H9 (cell line): ENCODE measurements around the gene HDHD3. TPM values are rescaled to one million over a fixed set of nuclear protein-coding genes. Genes with fewer than 3 reads are reported as not detected.

ENCODE experiments used
- DNase-seq: peaks from one replicate; pipeline ENCODE4 v3.0.0-alpha.2; 2017
- H2AFZ ChIP-seq: one replicate; pipeline ENCODE4 v1.6.1; 2013; ENCODE audit warnings: mild to moderate bottlenecking, low read length, control low read depth, moderate library complexity
- H2AK5ac ChIP-seq: 2 replicates; pipeline ENCODE4 v1.6.1; 2013; ENCODE audit warnings: low read length, control low read depth, mixed read lengths; ENCODE audit not compliant: insufficient read length
- H2BK120ac ChIP-seq: one replicate; pipeline ENCODE4 v1.6.1; 2013; ENCODE audit warnings: low read depth, mild to moderate bottlenecking, low read length, control low read depth, inconsistent platforms; ENCODE audit not compliant: poor library complexity, severe bottlenecking
- H2BK12ac ChIP-seq: 2 replicates; pipeline ENCODE4 v1.6.1; 2013; ENCODE audit warnings: low read length, control low read depth, mixed read lengths, low read depth; ENCODE audit not compliant: insufficient read length
- H2BK15ac ChIP-seq: 2 replicates; pipeline ENCODE4 v1.6.1; 2013; ENCODE audit warnings: low read depth, low read length, control low read depth
- H2BK20ac ChIP-seq: one replicate; pipeline ENCODE4 v1.6.1; 2013; ENCODE audit warnings: low read depth, mild to moderate bottlenecking, low read length, control low read depth, inconsistent platforms; ENCODE audit not compliant: poor library complexity, severe bottlenecking
- H2BK5ac ChIP-seq: 2 replicates; pipeline ENCODE4 v1.6.1; 2013; ENCODE audit warnings: low read length, control low read depth, mixed read lengths; ENCODE audit not compliant: insufficient read length
- H3K14ac ChIP-seq: 2 replicates; pipeline ENCODE4 v1.6.1; 2013; ENCODE audit warnings: low read length, control low read depth; ENCODE audit not compliant: insufficient read depth
- H3K18ac ChIP-seq: 2 replicates; pipeline ENCODE4 v1.6.1; 2013; ENCODE audit warnings: low read depth, mild to moderate bottlenecking, mixed read lengths, low read length, control low read depth; ENCODE audit not compliant: insufficient read length
- H3K23ac ChIP-seq: 2 replicates; pipeline ENCODE4 v1.6.1; 2013; ENCODE audit warnings: low read length, control low read depth, mixed read lengths, low read depth; ENCODE audit not compliant: insufficient read length
- H3K23me2 ChIP-seq: 2 replicates; pipeline ENCODE4 v1.6.1; 2013; ENCODE audit warnings: low read depth, mild to moderate bottlenecking, mixed read lengths, low read length, control low read depth; ENCODE audit not compliant: insufficient read length, poor library complexity, severe bottlenecking
- H3K27ac ChIP-seq: 2 replicates; pipeline ENCODE4 v1.5.1; 2013; ENCODE audit warnings: low read length, control low read depth, mixed read lengths, low read depth; ENCODE audit not compliant: insufficient read length
- H3K27me3 ChIP-seq: 2 replicates; pipeline ENCODE4 v1.6.1; 2013; ENCODE audit warnings: low read length, control low read depth, inconsistent platforms; ENCODE audit not compliant: insufficient read depth
- H3K4ac ChIP-seq: 2 replicates; pipeline ENCODE4 v1.6.1; 2013; ENCODE audit warnings: low read depth, mild to moderate bottlenecking, control low read depth, inconsistent platforms, low read length, moderate library complexity
- H3K4me1 ChIP-seq: 2 replicates; pipeline ENCODE4 v1.6.1; 2013; ENCODE audit warnings: low read length, control low read depth, inconsistent platforms; ENCODE audit not compliant: insufficient read depth
- H3K4me2 ChIP-seq: 2 replicates; pipeline ENCODE4 v1.6.1; 2013; ENCODE audit warnings: low read length, control low read depth, mixed read lengths; ENCODE audit not compliant: insufficient read length, insufficient read depth
- H3K56ac ChIP-seq: 2 replicates; pipeline ENCODE4 v1.6.1; 2013; ENCODE audit warnings: low read depth, mild to moderate bottlenecking, mixed read lengths, low read length, control low read depth; ENCODE audit not compliant: insufficient read length
- H3K79me1 ChIP-seq: 2 replicates; pipeline ENCODE4 v1.6.1; 2013; ENCODE audit warnings: low read depth, mild to moderate bottlenecking, moderate library complexity, low read length, control low read depth, inconsistent platforms; ENCODE audit not compliant: insufficient read depth, poor library complexity, severe bottlenecking
- H3K79me2 ChIP-seq: 2 replicates; pipeline ENCODE4 v1.6.1; 2013; ENCODE audit warnings: low read length, control low read depth, inconsistent platforms; ENCODE audit not compliant: insufficient read depth
- H3K9ac ChIP-seq: 2 replicates; pipeline ENCODE4 v1.6.1; 2013; ENCODE audit warnings: low read length, control low read depth, mixed read lengths; ENCODE audit not compliant: insufficient read length; ENCODE audit errors: extremely low read depth
- H3K9me3 ChIP-seq: one replicate; pipeline ENCODE4 v1.6.1; 2013; ENCODE audit warnings: low read depth, low read length, inconsistent platforms; ENCODE audit not compliant: control insufficient read depth
- H3T11ph ChIP-seq: one replicate; pipeline ENCODE4 v1.6.1; 2013; ENCODE audit warnings: mild to moderate bottlenecking, low read length, control low read depth, inconsistent platforms
- H4K20me1 ChIP-seq: one replicate; pipeline ENCODE4 v1.6.1; 2013; ENCODE audit not compliant: control insufficient read depth, insufficient read length, insufficient read depth
- H4K5ac ChIP-seq: 2 replicates; pipeline ENCODE4 v1.6.1; 2013; ENCODE audit warnings: low read depth, mild to moderate bottlenecking, mixed read lengths, low read length, control low read depth; ENCODE audit not compliant: insufficient read length
- H4K8ac ChIP-seq: replicated peaks from 2 replicates; pipeline ENCODE4 v1.6.1; 2013; ENCODE audit warnings: low read length, control low read depth, mixed read lengths, low read depth; ENCODE audit not compliant: insufficient read length
- H4K91ac ChIP-seq: 2 replicates; pipeline ENCODE4 v1.6.1; 2013; ENCODE audit warnings: low read depth, mild to moderate bottlenecking, moderate library complexity, mixed read lengths, low read length, control low read depth; ENCODE audit not compliant: insufficient read length
- H3K27ac Mint-ChIP-seq, 3 experiments: 2 replicates in 2 of 3; 3 replicates in 1 of 3; pipeline ENCODE4 v1.8.0; 2020 to 2021; ENCODE audit warnings: mixed read lengths in 3 of 3, mild to moderate bottlenecking in 1 of 3, moderate library complexity in 1 of 3
- H3K27me3 Mint-ChIP-seq: 2 replicates; pipeline ENCODE4 v1.8.0; 2021; ENCODE audit warnings: low read depth, mild to moderate bottlenecking, moderate library complexity, mixed read lengths
- H3K36me3 Mint-ChIP-seq, 3 experiments: 2 replicates in 2 of 3; 3 replicates in 1 of 3; pipeline ENCODE4 v1.8.0; 2020 to 2021; ENCODE audit warnings: low read depth in 3 of 3, mixed read lengths in 3 of 3; ENCODE audit not compliant: insufficient read depth in 1 of 3
- H3K4me1 Mint-ChIP-seq, 2 experiments: 2 replicates each; pipeline ENCODE4 v1.8.0; 2020; ENCODE audit warnings: mixed read lengths in 2 of 2
- H3K4me3 Mint-ChIP-seq, 2 experiments: 2 replicates in 1 of 2; 3 replicates in 1 of 2; pipeline ENCODE4 v1.8.0; 2020 to 2021; ENCODE audit warnings: mild to moderate bottlenecking in 2 of 2, mixed read lengths in 2 of 2, moderate library complexity in 1 of 2
- H3K9me3 Mint-ChIP-seq, 2 experiments: 2 replicates in 1 of 2; 3 replicates in 1 of 2; pipeline ENCODE4 v1.8.0; 2020; ENCODE audit warnings: mild to moderate bottlenecking in 2 of 2, mixed read lengths in 2 of 2, moderate library complexity in 1 of 2
- CTCF ChIP-seq: fragments of 200-600 bp; sonication (generic); conservative IDR thresholded peaks from 3 replicates; pipeline ENCODE4 v1.8.0; 2021; ENCODE audit warnings: antibody characterized with exemption, mild to moderate bottlenecking
- WGBS: extraction: QIAGEN DNeasy Blood & Tissue Kit; methylation state at CpG from one replicate; pipeline ENCODE4 v1.1.7; 2013; ENCODE audit warnings: missing lambda C conversion rate, low lambda C conversion rate, mixed read lengths; ENCODE audit not compliant: insufficient read length; ENCODE audit errors: extremely low coverage; 5-methylcytosine and 5-hydroxymethylcytosine counted together
- total RNA-seq: library from RNA; stranded (reverse); gene quantifications from 2 replicates; pipeline ENCODE4 v1.2.1, GENCODE V29; 2021

The HDHD3 gene
- total RNA-seq, 1 experiment from 2014 or later, result 10.9 TPM

- Histone ChIP-seq H3K56ac (no peak overlapping the region), H3K79me2 (no peaks in the 10 kb centered on the region), H3K23ac (no peak overlapping the region), H2AFZ (no peak overlapping the region), H2BK5ac (no peak overlapping the region), H2BK15ac (no peak overlapping the region), H3K4me1 (no peaks in the 10 kb centered on the region), H3K79me1 (no peaks in the 10 kb centered on the region), H2BK120ac (no peak overlapping the region), H3K9ac (no peak overlapping the region), H2AK5ac (no peak overlapping the region), H3K14ac (no peak overlapping the region), H3K27ac (no peak overlapping the region), H3K4ac (no peak overlapping the region), H3K18ac (no peak overlapping the region), H4K20me1 (no peaks in the 10 kb centered on the region), H3K23me2 (no peaks in the 10 kb centered on the region), H4K8ac (no peak overlapping the region), H3T11ph (no peak overlapping the region), H4K5ac (no peak overlapping the region), H2BK20ac (no peak overlapping the region), H3K9me3 (no peaks in the 10 kb centered on the region), H2BK12ac (no peak overlapping the region), H4K91ac (no peak overlapping the region), H3K4me2 (no peak overlapping the region), H3K27me3 (no peaks in the 10 kb centered on the region)
- Mint-ChIP-seq H3K9me3 (no peaks in the 10 kb centered on the region), H3K4me1 (peaks cover 2 to 4% of the 10 kb centered on the region in 2 experiments; a peak in 1 of 4 replicates), H3K36me3 (peaks cover 0 to 18% (median 17%) of the 10 kb centered on the region in 3 experiments; a peak in 5 of 7 replicates), H3K4me3 (no peak overlapping the region; a peak in 1 of 5 replicates), H3K27ac (no peak overlapping the region), H3K27me3 (no peaks in the 10 kb centered on the region; the same call in 1 of the 2 replicates)
- WGBS, result no CpG with 5 or more reads among the region's 9 CpGs
- DNase-seq, result no peak
- no peak for TF ChIP-seq CTCF
Observed at GRCh38 chr9:113395000-113395861, 18.4 kb upstream of the HDHD3 start.
